ENCODE data around the gene SCYGR6.
"Not testable (repeated sequence)": the region's sequence is repeated elsewhere in the genome, so short reads cannot be mapped to it uniquely, and the experiment has no call there.

The SCYGR6 gene

GRCh38 chr2:227724394-227725039 is at the start of gene SCYGR6:
Gene SCYGR6 (minus strand): TSS chr2:227724757. CDS start chr2:227724757, 0 bp downstream.
- no peak for DNase-seq

- DNase-seq = no peak
Measured at GRCh38 chr2:227774011-227774624, 49.6 kb upstream of the SCYGR6 start.

GRCh38 chr2:227772932-227773331 is 48.4 kb upstream of the SCYGR6 start:
- DNase-seq = no peak

GRCh38 chr2:227772197-227772661 is 47.7 kb upstream of the SCYGR6 start:
- peak; percentile 74 for DNase-seq

- no peak for DNase-seq
Measured at GRCh38 chr2:227767830-227768229, 43.3 kb upstream of the SCYGR6 start.

- peak; percentile 61 for DNase-seq
Measured at GRCh38 chr2:227766373-227766883, 41.9 kb upstream of the SCYGR6 start.

GRCh38 chr2:227765788-227766372 is 41.3 kb upstream of the SCYGR6 start:
- DNase-seq = no peak

GRCh38 chr2:227761740-227762476 is 37.4 kb upstream of the SCYGR6 start:
- no peak for DNase-seq

- no peak for DNase-seq
Measured at GRCh38 chr2:227759411-227760118, 35.0 kb upstream of the SCYGR6 start.

- DNase-seq = not testable (repeated sequence)
Measured at GRCh38 chr2:227756261-227756660, 31.7 kb upstream of the SCYGR6 start.

- DNase-seq = no peak
Measured at GRCh38 chr2:227748079-227748478, 23.5 kb upstream of the SCYGR6 start.

- no peak for DNase-seq
Measured at GRCh38 chr2:227745594-227745993, 21.0 kb upstream of the SCYGR6 start, which contains the start of gene SCYGR8. Gene SCYGR8 (plus strand): TSS chr2:227745894. CDS start chr2:227745894, 0 bp downstream.

- DNase-seq = not testable (repeated sequence)
Measured at GRCh38 chr2:227740705-227741104, 16.1 kb upstream of the SCYGR6 start.

- DNase-seq = no peak
Measured at GRCh38 chr2:227739351-227739750, 14.8 kb upstream of the SCYGR6 start.

GRCh38 chr2:227728035-227728434 is 3.5 kb upstream of the SCYGR6 start, which contains the start of gene SCYGR7:
Gene SCYGR7 (plus strand): TSS chr2:227728335. CDS start chr2:227728335, 0 bp downstream.
- no peak for DNase-seq

GRCh38 chr2:227722821-227723220 is 1.7 kb downstream of the SCYGR6 start:
- DNase-seq = not testable (repeated sequence)

- DNase-seq = no peak
Measured at GRCh38 chr2:227720680-227721079, 3.9 kb downstream of the SCYGR6 start.

- no peak for DNase-seq
Measured at GRCh38 chr2:227719641-227720040, 4.9 kb downstream of the SCYGR6 start.

- peak; percentile 23 for DNase-seq
Measured at GRCh38 chr2:227717687-227718567, 6.6 kb downstream of the SCYGR6 start, which contains the start of gene SLC19A3. Gene SLC19A3 (minus strand): TSS chr2:227718028. CDS start chr2:227702318, 15,710 bp downstream.

GRCh38 chr2:227716501-227716900 is 8.1 kb downstream of the SCYGR6 start:
- DNase-seq = no peak

- DNase-seq = no peak
Measured at GRCh38 chr2:227713291-227713690, 11.3 kb downstream of the SCYGR6 start.

Data from NCI-H2029 (cell line).